NCI-H128 (cell line): ENCODE data around the gene TBC1D17.
A peak's percentile ranks its signal among the peaks of the same experiment; 100 is the strongest.
"Not testable (repeated sequence)": the region's sequence is repeated elsewhere in the genome, so short reads cannot be mapped to it uniquely, and the experiment has no call there.

Source experiments
- DNase-seq: peaks from one replicate; lab custom pipeline; 2025; ENCODE audit not compliant: unreplicated experiment; lab: John Stamatoyannopoulos, UW

The TBC1D17 gene

GRCh38 chr19:49916839-49917733, 39.6 kb downstream of the TBC1D17 start:
- DNase-seq: no peak

GRCh38 chr19:49918089-49918488, 40.6 kb downstream of the TBC1D17 start:
- no peak for DNase-seq

DNA sequence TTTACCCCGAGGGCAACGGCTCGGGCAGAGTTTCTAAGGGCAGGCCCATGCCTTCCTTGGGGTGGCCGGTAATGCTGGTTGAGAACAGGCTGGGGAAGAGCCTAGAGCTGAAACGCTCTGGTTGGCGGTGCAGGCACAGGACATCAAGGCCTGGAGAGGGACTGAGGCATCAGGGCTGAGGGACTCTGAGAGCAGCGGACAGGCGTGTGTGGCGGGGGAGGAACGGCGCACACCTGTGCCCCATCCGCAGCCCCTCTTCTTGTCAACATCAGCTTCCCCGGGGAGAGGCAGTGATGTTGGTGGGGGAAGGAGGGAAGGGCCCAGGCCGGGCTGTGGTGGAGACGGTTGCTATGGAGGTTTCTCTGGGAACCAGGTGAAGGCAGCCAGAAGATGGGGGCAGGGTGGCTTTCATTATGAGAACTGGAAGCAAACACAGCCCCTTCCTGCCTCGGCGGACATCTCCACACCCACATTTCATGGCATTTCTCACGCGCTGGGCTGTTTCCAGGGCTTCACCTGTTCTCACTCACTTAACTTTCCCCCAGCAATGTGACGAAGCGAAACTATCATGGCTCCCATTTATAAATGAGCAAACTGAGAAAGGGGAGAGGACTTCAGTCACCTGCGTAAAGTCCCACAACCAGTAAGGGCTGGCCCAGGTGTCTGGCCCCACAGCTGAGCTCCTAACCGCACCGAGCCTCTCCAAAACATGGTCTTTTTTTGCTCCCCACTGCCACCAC, 43.3 kb downstream of the TBC1D17 start:
- DNase-seq: peak; percentile 57

DNA sequence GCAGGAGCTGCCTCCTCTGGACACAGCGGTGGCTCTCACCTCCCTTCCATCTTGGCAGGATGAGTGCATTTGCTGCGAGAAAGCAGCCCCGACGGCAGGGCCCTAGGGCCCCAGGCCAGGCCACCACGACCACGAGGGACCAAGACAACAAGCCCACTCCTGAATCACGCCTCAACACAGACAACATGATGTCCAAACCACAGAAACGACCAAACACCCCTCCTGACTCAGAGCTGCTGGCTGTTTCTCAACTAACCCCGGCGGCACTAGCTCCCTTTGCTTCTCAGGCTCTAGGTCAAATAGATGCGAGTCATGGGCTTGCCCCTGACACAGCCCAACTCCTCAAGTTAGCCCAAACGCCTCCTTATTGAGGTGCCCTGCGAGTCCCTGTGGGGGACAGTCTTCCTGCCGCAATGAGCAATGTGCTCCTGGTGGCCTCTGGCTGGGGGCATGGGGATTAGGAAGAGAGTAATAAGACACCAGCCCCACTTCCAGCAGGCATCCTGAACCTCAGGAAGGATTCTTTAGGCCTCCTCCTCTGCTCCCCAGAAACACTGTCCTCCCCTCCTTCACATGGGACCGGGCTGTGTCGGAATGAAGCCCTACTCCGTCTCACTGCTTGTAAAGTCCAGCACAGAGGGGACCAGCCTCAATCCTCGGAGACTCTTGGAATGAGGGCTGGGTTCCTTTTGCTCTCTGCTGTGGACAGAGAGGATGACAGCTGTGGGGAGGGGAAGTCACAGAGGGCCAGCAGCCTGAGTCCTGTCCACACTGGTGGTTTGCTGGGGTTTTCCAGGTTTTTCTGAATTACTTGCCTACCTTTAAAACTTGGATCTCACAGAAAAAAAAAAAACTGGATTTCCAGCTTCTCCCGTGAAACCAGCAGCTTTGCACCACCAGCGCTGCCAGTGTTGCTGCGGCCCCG, 44.6 kb downstream of the TBC1D17 start:
- DNase-seq: no peak

GRCh38 chr19:49923055-49924003, 45.8 kb downstream of the TBC1D17 start:
- DNase-seq: no peak

DNA sequence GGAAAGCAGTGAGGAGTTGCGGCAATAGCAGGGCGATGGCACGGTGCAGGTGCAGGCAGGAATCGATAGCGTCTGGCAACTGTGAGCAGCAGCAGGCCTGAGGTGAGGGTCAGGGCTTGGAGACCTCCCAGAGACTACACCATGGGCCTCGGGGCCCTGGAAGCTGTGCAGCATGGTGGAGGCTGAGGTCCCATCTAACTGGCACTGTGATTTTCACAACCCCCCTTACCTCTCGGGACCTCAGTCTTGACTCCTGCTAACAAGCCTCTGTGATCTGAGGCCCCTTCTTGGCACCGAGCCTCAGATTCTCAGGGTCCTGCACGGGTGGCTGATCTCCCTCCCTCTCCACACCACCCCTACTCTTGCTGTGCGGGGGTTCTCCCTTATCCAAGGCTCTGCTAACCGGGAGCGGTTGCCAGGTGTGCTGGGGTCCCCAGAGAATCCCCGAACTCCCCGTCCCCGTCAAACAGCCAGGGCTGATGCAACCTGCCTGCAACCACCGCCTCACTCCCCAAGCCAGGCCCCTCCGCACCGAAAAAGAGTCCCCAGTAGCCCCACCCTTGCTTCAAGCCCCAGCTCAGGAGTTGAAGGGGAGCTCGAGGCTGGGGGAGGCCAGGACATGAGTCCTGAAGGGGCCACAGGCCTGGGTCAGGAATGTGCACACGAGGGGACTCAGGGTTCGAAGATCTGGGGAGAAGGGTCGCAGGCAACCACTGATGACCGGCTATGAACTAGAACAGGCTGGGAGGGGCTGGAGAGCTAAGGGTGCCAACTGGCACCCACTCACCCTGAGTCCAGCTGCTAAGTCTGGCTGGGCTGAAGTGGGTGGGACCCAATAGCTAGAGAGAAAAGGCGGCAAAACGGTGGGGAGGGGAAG, 46.7 kb downstream of the TBC1D17 start:
- no peak for DNase-seq

- DNase-seq: not testable (repeated sequence)
These were observed 47.3 kb downstream of the TBC1D17 start for GRCh38 chr19:49924881-49925210.

DNA sequence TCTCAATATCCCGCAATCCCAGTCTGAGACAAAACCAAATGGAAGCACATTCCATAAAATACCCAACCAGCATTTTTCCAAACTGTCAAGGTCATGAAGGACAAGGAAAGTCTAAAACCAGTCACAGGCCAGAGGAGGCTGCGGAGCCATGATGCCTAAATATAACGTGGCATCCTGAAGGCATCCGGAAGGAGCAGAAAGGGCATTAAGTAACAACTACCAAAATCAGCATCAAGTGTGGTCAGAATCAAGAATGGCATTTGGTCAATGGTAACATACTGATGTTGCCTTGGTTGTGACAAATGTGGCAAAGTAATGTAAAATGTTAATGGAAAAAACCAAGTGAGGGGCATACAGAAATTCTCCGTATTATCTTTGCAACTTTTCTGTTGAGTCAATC, 48.0 kb downstream of the TBC1D17 start:
- no peak for DNase-seq

- DNase-seq: no peak
These were observed 49.0 kb downstream of the TBC1D17 start for GRCh38 chr19:49926515-49926914.

DNA sequence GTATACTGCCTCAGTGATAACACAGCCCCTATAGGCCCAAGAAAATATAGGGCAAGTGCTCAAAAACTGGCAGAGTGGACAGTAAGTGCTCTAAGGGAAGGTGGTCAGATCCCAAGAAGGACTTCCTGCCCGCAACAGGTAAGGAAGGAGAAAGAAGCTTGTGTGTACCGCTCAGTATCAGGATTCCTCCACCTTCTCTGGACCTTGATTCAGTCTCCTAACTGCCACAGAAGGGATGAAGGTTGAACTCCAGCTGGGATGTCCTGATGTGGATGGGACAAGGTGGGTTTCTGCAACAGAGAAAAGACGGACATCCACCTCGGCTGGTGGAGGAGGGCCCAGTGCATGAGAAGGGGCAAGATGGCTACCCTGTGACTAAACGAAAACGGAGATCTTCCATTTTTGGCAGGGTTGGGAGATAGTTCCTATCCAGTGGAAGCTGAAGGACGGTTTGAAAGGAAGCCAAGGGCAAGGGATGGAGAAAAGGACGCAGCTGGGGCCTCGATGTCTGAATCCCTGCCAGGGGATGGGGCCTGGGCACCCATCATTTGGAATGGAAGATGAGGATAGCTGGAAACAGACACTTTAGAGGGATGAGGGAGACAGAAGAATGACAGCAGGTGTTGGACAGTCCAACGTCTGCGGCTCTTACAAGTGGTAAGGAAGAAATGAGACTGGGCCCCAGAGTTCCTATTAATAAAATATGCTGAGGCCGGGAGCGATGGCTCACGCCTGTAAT, 50.2 kb downstream of the TBC1D17 start:
- DNase-seq: no peak

GRCh38 chr19:49929121-49929610, 51.7 kb downstream of the TBC1D17 start, which contains the start of the genes ATF5 and NUP62:
Gene ATF5 (plus strand): TSS chr19:49929205. CDS start chr19:49930851, 1,646 bp downstream.
Gene NUP62 (minus strand): TSS chr19:49929504. CDS start chr19:49909807, 19,697 bp downstream.
- peak; percentile 67 for DNase-seq

- DNase-seq: peak; percentile 81
These were observed 52.3 kb downstream of the TBC1D17 start for GRCh38 chr19:49929611-49930482.

DNA sequence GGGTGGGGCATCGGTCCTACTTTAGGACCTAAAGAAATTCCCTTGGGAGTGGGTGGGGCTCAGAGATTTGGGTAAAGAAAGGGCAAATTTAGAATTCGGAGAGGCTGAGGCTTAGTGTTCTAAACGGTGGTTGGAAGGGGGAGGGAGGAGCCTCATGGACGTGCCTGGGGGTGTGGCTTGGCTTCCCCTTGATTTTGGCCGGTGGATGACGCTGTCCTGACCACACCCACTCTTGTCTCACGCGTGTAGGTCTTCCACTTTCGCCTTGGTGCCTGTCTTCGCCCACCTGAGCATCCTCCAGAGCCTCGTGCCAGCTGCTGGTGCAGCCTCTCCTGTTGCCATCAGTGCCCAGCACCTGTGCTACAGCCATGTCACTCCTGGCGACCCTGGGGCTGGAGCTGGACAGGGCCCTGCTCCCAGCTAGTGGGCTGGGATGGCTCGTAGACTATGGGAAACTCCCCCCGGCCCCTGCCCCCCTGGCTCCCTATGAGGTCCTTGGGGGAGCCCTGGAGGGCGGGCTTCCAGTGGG, 53.0 kb downstream of the TBC1D17 start:
- no peak for DNase-seq

DNA sequence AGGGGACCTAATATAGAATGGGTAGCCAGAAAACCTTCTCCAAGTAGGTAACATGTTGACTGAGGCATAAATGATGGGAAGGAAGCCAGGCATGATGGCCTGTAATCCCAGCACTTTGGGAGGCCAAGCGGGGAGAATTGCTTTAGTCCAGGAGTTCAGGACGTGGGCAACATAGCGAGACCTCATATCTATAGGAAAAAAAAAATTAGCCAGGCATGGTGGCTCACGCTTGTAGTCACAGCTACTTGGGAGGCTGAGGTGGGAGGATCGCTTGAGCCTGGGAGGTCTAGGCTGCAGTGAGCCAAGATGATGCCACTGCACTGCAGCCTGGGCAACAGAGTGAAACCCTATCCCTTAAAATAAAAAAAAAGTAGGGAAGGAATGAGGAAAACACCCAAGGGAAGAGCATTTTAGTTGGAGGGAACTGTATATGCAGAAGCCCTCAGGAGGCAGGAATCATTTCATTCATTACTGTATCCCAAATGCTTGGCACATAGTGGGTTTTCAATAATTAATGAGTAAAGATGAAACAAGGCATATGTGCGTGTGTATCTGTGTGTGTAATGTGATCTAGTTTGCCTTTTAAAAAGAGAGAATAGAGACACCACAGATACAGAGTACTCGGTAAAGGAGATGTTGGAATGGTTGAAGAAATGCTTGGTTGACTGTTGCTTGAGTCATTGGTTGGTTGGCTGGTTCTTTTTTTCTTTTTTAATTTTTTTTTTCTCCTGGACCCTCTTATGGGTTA, 54.0 kb downstream of the TBC1D17 start:
- DNase-seq: no peak

- no peak for DNase-seq
These were observed 54.5 kb downstream of the TBC1D17 start for GRCh38 chr19:49932041-49932451.

DNA sequence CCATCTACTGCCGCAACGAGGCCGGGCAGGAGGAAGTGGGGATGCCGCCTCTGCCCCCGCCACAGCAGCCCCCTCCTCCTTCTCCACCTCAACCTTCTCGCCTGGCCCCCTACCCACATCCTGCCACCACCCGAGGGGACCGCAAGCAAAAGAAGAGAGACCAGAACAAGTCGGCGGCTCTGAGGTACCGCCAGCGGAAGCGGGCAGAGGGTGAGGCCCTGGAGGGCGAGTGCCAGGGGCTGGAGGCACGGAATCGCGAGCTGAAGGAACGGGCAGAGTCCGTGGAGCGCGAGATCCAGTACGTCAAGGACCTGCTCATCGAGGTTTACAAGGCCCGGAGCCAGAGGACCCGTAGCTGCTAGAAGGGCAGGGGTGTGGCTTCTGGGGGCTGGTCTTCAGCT, 55.2 kb downstream of the TBC1D17 start:
- DNase-seq: no peak
